Activated CD4-positive, alpha-beta T cell treated with anti-CD3 and anti-CD28 coated beads, Interleukin-2, amount 50 U/mL, for 24 hours (primary cell): ENCODE measurements around the gene DPP6.

Source experiments
- DNase-seq, 2 donors: peaks; one replicate each; pipeline ENCODE4 v3.0.0-alpha.2; 2020; ENCODE audit warnings: low read depth in 1 of 2, low spot score in 1 of 2

DPP6 gene

GRCh38 chr7:154332811-154333580, 280.8 kb downstream of the DPP6 start:
- DNase-seq, result no peak

- DNase-seq, result no peak
Measured at GRCh38 chr7:154336295-154336694, 284.1 kb downstream of the DPP6 start.

GRCh38 chr7:154338701-154339506, 286.7 kb downstream of the DPP6 start:
- DNase-seq, result no peak

- DNase-seq, result no peak
Measured at GRCh38 chr7:154342971-154343633, 290.9 kb downstream of the DPP6 start.

- no peak for DNase-seq
Measured at GRCh38 chr7:154343778-154344412, 291.7 kb downstream of the DPP6 start.

- DNase-seq, result no peak
Measured at GRCh38 chr7:154345093-154345492, 292.9 kb downstream of the DPP6 start.

- DNase-seq, result no peak
Measured at GRCh38 chr7:154347700-154348266, 295.6 kb downstream of the DPP6 start.

- DNase-seq, result no peak
Measured at GRCh38 chr7:154350892-154351291, 298.7 kb downstream of the DPP6 start.

GRCh38 chr7:154353355-154353767, 301.2 kb downstream of the DPP6 start:
- no peak for DNase-seq

- DNase-seq, result no peak
Measured at GRCh38 chr7:154364170-154364569, 312.0 kb downstream of the DPP6 start.

GRCh38 chr7:154371424-154371823, 319.2 kb downstream of the DPP6 start:
- no peak for DNase-seq

GRCh38 chr7:154372011-154372601, 319.9 kb downstream of the DPP6 start:
- DNase-seq, result no peak

GRCh38 chr7:154373956-154374355, 321.8 kb downstream of the DPP6 start:
- DNase-seq, result no peak

- no peak for DNase-seq
Measured at GRCh38 chr7:154375956-154376355, 323.8 kb downstream of the DPP6 start.

GRCh38 chr7:154380771-154381170, 328.6 kb downstream of the DPP6 start:
- DNase-seq, result no peak

- no peak for DNase-seq
Measured at GRCh38 chr7:154383045-154383444, 330.8 kb downstream of the DPP6 start.

GRCh38 chr7:154385214-154385613, 333.0 kb downstream of the DPP6 start:
- DNase-seq, result no peak

GRCh38 chr7:154387252-154387651, 335.1 kb downstream of the DPP6 start:
- DNase-seq, result no peak

GRCh38 chr7:154388412-154388811, 336.2 kb downstream of the DPP6 start:
- no peak for DNase-seq

GRCh38 chr7:154388999-154389398, 336.8 kb downstream of the DPP6 start:
- no peak for DNase-seq

GRCh38 chr7:154390961-154391360, 338.8 kb downstream of the DPP6 start:
- no peak for DNase-seq
